ENCODE measurements around the gene MEIS2.

The MEIS2 gene

GRCh38 chr15:36959746-36960145, 140.6 kb downstream of the MEIS2 start:
- no peak for DNase-seq

- DNase-seq: no peak
These were observed 141.7 kb downstream of the MEIS2 start for GRCh38 chr15:36958606-36959005.

GRCh38 chr15:36954486-36954885, 145.9 kb downstream of the MEIS2 start:
- DNase-seq: no peak

- DNase-seq: no peak
These were observed 147.0 kb downstream of the MEIS2 start for GRCh38 chr15:36953346-36953745.

GRCh38 chr15:36951731-36952247, 148.6 kb downstream of the MEIS2 start:
- no peak for DNase-seq

- no peak for DNase-seq
These were observed 150.0 kb downstream of the MEIS2 start for GRCh38 chr15:36950371-36950770.

GRCh38 chr15:36948982-36949381, 151.4 kb downstream of the MEIS2 start:
- DNase-seq: no peak

- DNase-seq: no peak
These were observed 153.2 kb downstream of the MEIS2 start for GRCh38 chr15:36947035-36947719.

GRCh38 chr15:36944442-36944841, 155.9 kb downstream of the MEIS2 start:
- DNase-seq: no peak

- no peak for DNase-seq
These were observed 156.6 kb downstream of the MEIS2 start for GRCh38 chr15:36943508-36944361.

- DNase-seq: no peak
These were observed 158.0 kb downstream of the MEIS2 start for GRCh38 chr15:36942248-36942827.

- DNase-seq: no peak
These were observed 158.6 kb downstream of the MEIS2 start for GRCh38 chr15:36941798-36942197.

- DNase-seq: no peak
These were observed 159.6 kb downstream of the MEIS2 start for GRCh38 chr15:36940636-36941260.

GRCh38 chr15:36940219-36940618, 160.1 kb downstream of the MEIS2 start:
- no peak for DNase-seq

- DNase-seq: no peak
These were observed 161.6 kb downstream of the MEIS2 start for GRCh38 chr15:36938764-36939163.

- DNase-seq: no peak
These were observed 162.2 kb downstream of the MEIS2 start for GRCh38 chr15:36938131-36938530.

GRCh38 chr15:36936613-36937012, 163.7 kb downstream of the MEIS2 start:
- DNase-seq: no peak

- no peak for DNase-seq
These were observed 166.9 kb downstream of the MEIS2 start for GRCh38 chr15:36933255-36933990.

GRCh38 chr15:36932070-36932469, 168.3 kb downstream of the MEIS2 start:
- DNase-seq: no peak

GRCh38 chr15:36931434-36931833, 168.9 kb downstream of the MEIS2 start:
- no peak for DNase-seq

GRCh38 chr15:36926427-36926825, 173.9 kb downstream of the MEIS2 start:
- no peak for DNase-seq

Measured in suppressor macrophage (primary cell).